ENCODE measurements around the gene TMEM271. TPM values are rescaled to one million over a fixed set of nuclear protein-coding genes. Genes with fewer than 3 reads are reported as not detected.
"Not testable (repeated sequence)": the region's sequence is repeated elsewhere in the genome, so short reads cannot be mapped to it uniquely, and the experiment has no call there.

TMEM271 gene
- total and polyA plus RNA-seq, 4 experiments from 2014 or later, result not detected

DNA sequence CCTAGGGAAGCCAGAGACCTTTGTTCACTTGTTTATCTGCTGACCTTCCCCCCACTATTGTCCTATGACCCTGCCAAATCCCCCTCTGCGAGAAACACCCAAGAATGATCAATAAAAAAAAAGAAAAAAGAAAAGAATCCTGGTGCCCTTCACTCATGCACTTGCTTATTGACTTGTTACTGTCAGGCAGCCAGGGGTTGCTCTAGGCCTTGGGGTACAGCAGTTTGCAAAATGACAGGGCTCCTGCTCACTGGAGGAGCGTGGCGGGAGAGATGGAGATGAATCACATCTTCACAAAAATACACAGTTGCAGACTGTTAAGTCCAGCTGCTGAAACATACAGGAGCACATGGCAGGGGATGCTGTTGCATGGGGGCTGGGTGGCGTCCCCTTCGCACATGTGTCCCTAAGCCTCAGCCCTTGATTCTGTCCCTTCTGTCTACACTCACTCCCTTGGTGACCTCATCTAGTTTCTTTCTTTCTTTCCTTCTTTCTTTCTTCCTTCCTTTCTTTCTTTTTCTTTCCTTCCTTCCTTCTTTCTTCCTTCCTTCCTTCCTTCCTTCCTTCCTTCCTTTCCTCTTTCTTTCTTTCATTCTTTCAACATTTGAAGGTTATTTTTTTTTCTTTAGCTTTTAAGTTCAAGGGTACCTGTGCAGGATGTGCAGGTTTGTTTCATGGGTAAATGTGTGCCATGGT lies 16.9 kb upstream of the TMEM271 start:
- Mint-ChIP-seq H3K9me3 (peaks cover 3 to 29% (median 18%) of the 10 kb centered on the region in 8 donors), H3K4me1 (no peaks in the 10 kb centered on the region), H3K27me3 (peaks cover 17 to 22% of the 10 kb centered on the region in 2 donors), H3K36me3 (no peaks in the 10 kb centered on the region), H3K4me3 (peak overlapping the region in 1 of 8 donors; percentile 23), H3K27ac (no peak overlapping the region)
- no peaks in the 10 kb centered on the region for H3K27me3 ChIP-seq (ENCODE audit: insufficient read depth, low read length)
- intact Hi-C loops (cut with micrococcal nuclease), result no loop called here
- ChIA-PET POLR2A (ENCODE audit: partially characterized antibody) (no interaction called here), CTCF (ENCODE audit: partially characterized antibody) (no interaction called here)
- H3K4me3 ChIP-seq (ENCODE audit: low read length in 2 of 2), result no peak overlapping the region
- no peaks in the 10 kb centered on the region for H3K36me3 ChIP-seq (ENCODE audit: insufficient read depth, low read length)
- no peak for DNase-seq
- no peaks in the 10 kb centered on the region for H3K9me3 ChIP-seq (ENCODE audit: control insufficient read depth in 1 of 2, low read length in 2 of 2)
- no peaks in the 10 kb centered on the region for H3K4me1 ChIP-seq (ENCODE audit: insufficient read depth, low read length)
- H3K27ac ChIP-seq (ENCODE audit: low read depth, low read length), result no peak overlapping the region

GRCh38 chr4:592178-592577 lies 16.1 kb upstream of the TMEM271 start:
- H3K4me1 Mint-ChIP-seq; H3K9me3 ChIP-seq (ENCODE audit: control insufficient read depth in 1 of 2, low read length in 2 of 2); H3K36me3 ChIP-seq (ENCODE audit: insufficient read depth, low read length); DNase-seq; POLR2A ChIA-PET (ENCODE audit: partially characterized antibody); H3K27me3 ChIP-seq (ENCODE audit: insufficient read depth, low read length); H3K27ac ChIP-seq (ENCODE audit: low read depth, low read length); H3K4me1 ChIP-seq (ENCODE audit: insufficient read depth, low read length); CTCF ChIA-PET (ENCODE audit: partially characterized antibody); H3K4me3 ChIP-seq (ENCODE audit: low read length in 2 of 2); H3K27ac Mint-ChIP-seq; H3K36me3 Mint-ChIP-seq; H3K4me3 Mint-ChIP-seq; intact Hi-C loops (cut with micrococcal nuclease): not testable (repeated sequence)
- Mint-ChIP-seq H3K9me3 (peaks cover 3 to 35% (median 18%) of the 10 kb centered on the region in 8 donors), H3K27me3 (peaks cover 18 to 19% of the 10 kb centered on the region in 2 donors)

- Histone ChIP-seq H3K27me3 (ENCODE audit: insufficient read depth, low read length) (no peaks in the 10 kb centered on the region), H3K4me3 (ENCODE audit: low read length in 2 of 2) (no peak overlapping the region), H3K27ac (ENCODE audit: low read depth, low read length) (no peak overlapping the region), H3K4me1 (ENCODE audit: insufficient read depth, low read length) (no peaks in the 10 kb centered on the region), H3K9me3 (ENCODE audit: control insufficient read depth in 1 of 2, low read length in 2 of 2) (no peaks in the 10 kb centered on the region), H3K36me3 (ENCODE audit: insufficient read depth, low read length) (no peaks in the 10 kb centered on the region)
- intact Hi-C loops (cut with micrococcal nuclease), result no loop called here
- CTCF ChIA-PET (ENCODE audit: partially characterized antibody), result no interaction called here
- Mint-ChIP-seq H3K4me1 (no peaks in the 10 kb centered on the region), H3K27me3 (peaks cover 12 to 25% of the 10 kb centered on the region in 2 donors), H3K36me3 (peaks cover 0 to 5% of the 10 kb centered on the region in 2 donors), H3K27ac (no peak overlapping the region), H3K9me3 (peaks cover 3 to 42% (median 21%) of the 10 kb centered on the region in 8 donors), H3K4me3 (no peak overlapping the region)
- POLR2A ChIA-PET (ENCODE audit: partially characterized antibody), result no interaction called here
- DNase-seq, result no peak
Measured at GRCh38 chr4:590313-590841, 14.3 kb upstream of the TMEM271 start.

DNA sequence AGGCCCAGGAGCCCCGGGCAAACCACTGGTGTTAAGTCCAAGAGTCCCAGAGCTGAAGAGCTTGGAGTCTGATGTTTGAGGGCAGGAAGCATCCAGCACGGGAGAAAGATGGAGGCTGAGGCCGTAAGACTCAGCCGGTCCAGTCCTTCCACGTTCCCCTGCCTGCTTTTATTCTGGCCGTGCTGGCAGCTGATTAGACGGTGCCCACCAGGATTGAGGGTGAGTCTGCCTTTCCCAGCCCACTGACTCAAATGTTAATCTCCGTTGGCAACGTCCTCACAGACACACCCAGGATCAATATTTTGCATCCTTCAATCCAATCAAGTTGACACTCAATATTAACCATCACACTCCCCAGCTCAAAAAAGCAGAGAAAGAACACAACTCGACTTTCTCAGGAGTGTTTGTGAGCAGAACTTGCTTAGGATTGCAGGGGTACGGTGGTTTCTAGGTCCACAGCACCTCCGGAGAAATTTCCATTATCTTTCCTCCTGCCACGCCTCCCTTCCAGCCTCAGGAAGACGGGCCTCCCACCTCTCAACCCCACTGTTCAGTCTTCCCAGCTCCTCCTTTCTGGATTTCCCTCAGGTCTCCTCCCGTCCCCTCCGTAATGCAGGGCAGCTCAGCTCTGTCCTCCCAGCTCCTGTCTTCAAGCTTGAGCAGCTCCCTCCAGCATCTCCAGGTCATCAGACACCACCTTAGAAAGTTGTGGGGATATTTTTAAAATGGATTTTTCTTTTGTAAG lies 13.3 kb upstream of the TMEM271 start:
- Histone ChIP-seq H3K4me1 (ENCODE audit: insufficient read depth, low read length) (no peaks in the 10 kb centered on the region), H3K4me3 (ENCODE audit: low read length in 2 of 2) (no peak overlapping the region), H3K27ac (ENCODE audit: low read depth, low read length) (no peak overlapping the region), H3K36me3 (ENCODE audit: insufficient read depth, low read length) (no peaks in the 10 kb centered on the region), H3K9me3 (ENCODE audit: control insufficient read depth in 1 of 2, low read length in 2 of 2) (no peaks in the 10 kb centered on the region), H3K27me3 (ENCODE audit: insufficient read depth, low read length) (no peaks in the 10 kb centered on the region)
- CTCF ChIA-PET (ENCODE audit: partially characterized antibody), result no interaction called here
- intact Hi-C loops (cut with micrococcal nuclease), result no loop called here
- peaks cover 0 to 5% of the 10 kb centered on the region in 2 donors for H3K36me3 Mint-ChIP-seq
- H3K4me3 Mint-ChIP-seq, result no peak overlapping the region
- no peaks in the 10 kb centered on the region for H3K4me1 Mint-ChIP-seq
- H3K27ac Mint-ChIP-seq, result no peak overlapping the region
- POLR2A ChIA-PET (ENCODE audit: partially characterized antibody), result no interaction called here
- DNase-seq, result no peak
- peaks cover 12 to 25% of the 10 kb centered on the region in 2 donors for H3K27me3 Mint-ChIP-seq
- H3K9me3 Mint-ChIP-seq, result peaks cover 0 to 38% (median 16%) of the 10 kb centered on the region in 8 donors

- no peaks in the 10 kb centered on the region for H3K4me1 Mint-ChIP-seq
- Histone ChIP-seq H3K4me1 (ENCODE audit: insufficient read depth, low read length) (no peaks in the 10 kb centered on the region), H3K27ac (ENCODE audit: low read depth, low read length) (no peak overlapping the region), H3K27me3 (ENCODE audit: insufficient read depth, low read length) (no peaks in the 10 kb centered on the region), H3K4me3 (ENCODE audit: low read length in 2 of 2) (no peak overlapping the region), H3K36me3 (ENCODE audit: insufficient read depth, low read length) (no peaks in the 10 kb centered on the region), H3K9me3 (ENCODE audit: control insufficient read depth in 1 of 2, low read length in 2 of 2) (no peaks in the 10 kb centered on the region)
- no peak for DNase-seq
- ChIA-PET CTCF (ENCODE audit: partially characterized antibody) (no interaction called here), POLR2A (ENCODE audit: partially characterized antibody) (no interaction called here)
- peaks cover 14 to 28% of the 10 kb centered on the region in 2 donors for H3K27me3 Mint-ChIP-seq
- peaks cover 0 to 5% of the 10 kb centered on the region in 2 donors for H3K36me3 Mint-ChIP-seq
- peaks cover 6 to 43% (median 21%) of the 10 kb centered on the region in 8 donors for H3K9me3 Mint-ChIP-seq
- H3K27ac Mint-ChIP-seq, result no peak overlapping the region
- H3K4me3 Mint-ChIP-seq, result no peak overlapping the region
- intact Hi-C loops (cut with micrococcal nuclease), result no loop called here
Measured at GRCh38 chr4:588351-588849, 12.3 kb upstream of the TMEM271 start.

DNA sequence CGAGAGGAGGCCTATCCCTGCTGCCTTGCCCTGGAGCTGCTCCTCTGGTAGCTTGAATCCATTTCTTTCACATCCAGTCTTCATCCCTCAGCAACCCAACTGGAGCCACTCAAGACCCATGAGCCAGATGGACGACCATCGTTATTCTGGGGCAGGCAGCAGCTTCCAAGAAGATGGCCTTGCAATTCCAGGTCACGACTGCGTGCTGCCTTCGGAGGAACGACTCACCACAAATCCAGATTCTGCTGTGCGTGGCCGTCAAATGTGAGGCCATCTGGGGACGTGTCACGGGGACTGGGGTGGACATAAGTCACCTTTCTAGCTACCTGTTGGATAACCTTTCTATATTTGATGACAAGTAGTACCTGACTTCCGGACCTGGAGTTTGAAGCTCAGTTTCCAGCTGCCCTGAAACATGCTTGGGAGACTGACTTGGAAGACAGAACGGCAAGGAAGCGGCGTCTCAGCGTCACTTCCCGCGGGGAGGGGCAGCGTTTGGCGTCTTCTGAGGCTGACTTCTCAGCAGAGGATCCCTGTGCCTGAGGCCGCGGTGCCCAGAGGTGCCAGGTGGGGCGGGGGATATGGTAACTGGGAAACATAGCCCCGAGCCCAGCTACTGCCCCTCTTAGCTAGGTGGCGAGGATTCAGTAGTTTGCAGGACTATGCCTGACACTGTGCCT lies 11.7 kb upstream of the TMEM271 start:
- POLR2A ChIA-PET (ENCODE audit: partially characterized antibody), result no interaction called here
- CTCF ChIA-PET (ENCODE audit: partially characterized antibody), result no interaction called here

DNA sequence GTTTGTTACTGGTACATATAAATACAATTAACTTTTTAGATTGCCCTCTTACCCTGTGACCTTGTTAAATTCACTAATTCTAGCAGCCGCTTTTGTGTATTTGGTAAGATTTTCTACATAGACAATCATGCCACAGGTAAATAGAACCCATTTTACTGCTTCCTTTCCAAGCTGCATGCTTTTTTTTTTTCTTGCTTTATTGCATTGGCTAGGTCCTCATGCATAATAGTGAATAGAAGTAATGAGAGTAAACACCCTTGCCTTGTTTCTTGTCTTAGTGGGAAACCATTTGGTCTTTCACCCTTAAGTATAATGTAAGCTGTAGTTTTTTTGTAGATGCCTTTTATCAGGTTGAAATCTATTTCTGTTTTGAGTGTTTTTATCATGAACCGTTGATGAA lies 7.7 kb upstream of the TMEM271 start:
- no peak for DNase-seq
- H3K27me3 ChIP-seq (ENCODE audit: insufficient read depth, low read length), result peaks cover under 1% of the 10 kb centered on the region
- no peak overlapping the region for H3K27ac Mint-ChIP-seq
- peaks cover 0 to 7% (median under 1%) of the 10 kb centered on the region in 4 donors for H3K4me1 Mint-ChIP-seq
- intact Hi-C loops (cut with micrococcal nuclease), result no loop called here
- H3K4me1 ChIP-seq (ENCODE audit: insufficient read depth, low read length), result no peaks in the 10 kb centered on the region
- H3K27ac ChIP-seq (ENCODE audit: low read depth, low read length), result no peak overlapping the region
- POLR2A ChIA-PET (ENCODE audit: partially characterized antibody), result no interaction called here
- no peak overlapping the region for H3K4me3 ChIP-seq (ENCODE audit: low read length in 2 of 2)
- peaks cover 0 to 5% of the 10 kb centered on the region in 2 donors for H3K36me3 Mint-ChIP-seq
- H3K4me3 Mint-ChIP-seq, result no peak overlapping the region
- peaks cover 6 to 48% (median 23%) of the 10 kb centered on the region in 8 donors for H3K9me3 Mint-ChIP-seq
- no peaks in the 10 kb centered on the region for H3K36me3 ChIP-seq (ENCODE audit: insufficient read depth, low read length)
- no peaks in the 10 kb centered on the region for H3K9me3 ChIP-seq (ENCODE audit: control insufficient read depth in 1 of 2, low read length in 2 of 2)
- peaks cover 25 to 36% of the 10 kb centered on the region in 2 donors for H3K27me3 Mint-ChIP-seq
- CTCF ChIA-PET (ENCODE audit: partially characterized antibody), result no interaction called here

More for the DNA sequence above, 11.7 kb upstream of the TMEM271 start:
- Histone ChIP-seq H3K36me3 (ENCODE audit: insufficient read depth, low read length) (no peaks in the 10 kb centered on the region), H3K4me3 (ENCODE audit: low read length in 2 of 2) (no peak overlapping the region), H3K27ac (ENCODE audit: low read depth, low read length) (no peak overlapping the region), H3K9me3 (ENCODE audit: control insufficient read depth in 1 of 2, low read length in 2 of 2) (no peaks in the 10 kb centered on the region), H3K27me3 (ENCODE audit: insufficient read depth, low read length) (no peaks in the 10 kb centered on the region), H3K4me1 (ENCODE audit: insufficient read depth, low read length) (no peaks in the 10 kb centered on the region)
- no peaks in the 10 kb centered on the region for H3K4me1 Mint-ChIP-seq
- H3K4me3 Mint-ChIP-seq, result no peak overlapping the region
- no peak overlapping the region for H3K27ac Mint-ChIP-seq
- H3K9me3 Mint-ChIP-seq, result peaks cover 6 to 46% (median 23%) of the 10 kb centered on the region in 8 donors
- H3K27me3 Mint-ChIP-seq, result peaks cover 14 to 28% of the 10 kb centered on the region in 2 donors
- intact Hi-C loops (cut with micrococcal nuclease), result no loop called here
- H3K36me3 Mint-ChIP-seq, result peaks cover 0 to 5% of the 10 kb centered on the region in 2 donors
- DNase-seq, result no peak
